Tracheal epithelial cell (primary cell): Measurements from ENCODE around the gene GCSAM. TPM values are rescaled to one million over a fixed set of nuclear protein-coding genes. Genes with fewer than 3 reads are reported as not detected.

Experiments
- total RNA-seq: library from RNA; depleted of rRNA; stranded (reverse); fragments of >200 nt; gene quantifications from 2 replicates; pipeline ENCODE4 v1.2.1, GENCODE V29; 2014

Gene GCSAM
- total RNA-seq = 0.48 and 0.85 TPM in 2 replicates

GRCh38 chr3:112132975-112133448 is at the start of gene GCSAM:
Gene GCSAM, minus strand, starts transcription at chr3:112133248. Its CDS starts 128 bp downstream, at chr3:112133120.

GRCh38 chr3:112086076-112086854 is 46.8 kb downstream of the GCSAM start, which contains the start of gene C3orf52:
Gene C3orf52, plus strand, starts transcription at chr3:112086389. Its CDS starts 19 bp downstream, at chr3:112086408.

Other genes with a start within 250 kb of the GCSAM start
- 16.4 and 21.7 TPM in 2 replicates for gene ABHD10, start 154.2 kb downstream of the GCSAM start, total RNA-seq
- 1.1 and 3.6 TPM in 2 replicates for gene TAGLN3, start 134.3 kb downstream of the GCSAM start, total RNA-seq
- under 0.01 TPM in 1 of 2 replicates, not detected in the other for gene TMPRSS7, start 98.5 kb downstream of the GCSAM start, total RNA-seq
- 33.0 and 40.0 TPM in 2 replicates for gene C3orf52, start 46.9 kb downstream of the GCSAM start, total RNA-seq
- under 0.01 and 0.43 TPM in 2 replicates for gene SLC9C1, start 161.0 kb upstream of the GCSAM start, total RNA-seq
- gene CD200, start 199.9 kb upstream of the GCSAM start, total RNA-seq = under 0.01 and 1.7 TPM in 2 replicates